Activated CD4-positive, alpha-beta memory T cell treated with anti-CD3 and anti-CD28 coated beads, Interleukin-2, amount 10 ng/mL, durations not matched to agents 7 days and 5 days (primary cell): Measurements from ENCODE around the gene RIPOR2. TPM values are rescaled to one million over a fixed set of nuclear protein-coding genes. Genes with fewer than 3 reads are reported as not detected.
A peak's percentile ranks its signal among the peaks of the same experiment; 100 is the strongest.

Source experiments
- CTCF ChIA-PET: fragments of 350-600 bp; sonication (Branson Sonifier 250); formaldehyde crosslinking; loops from one replicate; lab custom pipeline; 2021; ENCODE audit warnings: antibody characterized with exemption, inconsistent platforms; lab: Charles Lee
- POLR2A ChIA-PET: fragments of 350-600 bp; sonication (Branson Sonifier 250); formaldehyde crosslinking; loops from one replicate; lab custom pipeline; 2021; ENCODE audit warnings: antibody characterized with exemption; lab: Charles Lee
- DNase-seq: peaks from one replicate; pipeline ENCODE4 v3.0.0-alpha.2; 2020
- H3K27ac Mint-ChIP-seq: one replicate; pipeline ENCODE4 v1.8.0; 2021; ENCODE audit warnings: mild to moderate bottlenecking, mixed read lengths
- H3K27me3 Mint-ChIP-seq: one replicate; pipeline ENCODE4 v1.8.0; 2021; ENCODE audit warnings: mixed read lengths
- H3K36me3 Mint-ChIP-seq: one replicate; pipeline ENCODE4 v1.8.0; 2021; ENCODE audit warnings: low read depth, mixed read lengths
- H3K4me1 Mint-ChIP-seq: one replicate; pipeline ENCODE4 v1.8.0; 2021; ENCODE audit warnings: mixed read lengths
- H3K4me3 Mint-ChIP-seq: one replicate; pipeline ENCODE4 v1.8.0; 2021; ENCODE audit warnings: mild to moderate bottlenecking, mixed read lengths
- H3K9me3 Mint-ChIP-seq: one replicate; pipeline ENCODE4 v1.8.0; 2021; ENCODE audit warnings: mixed read lengths
- total RNA-seq, 2 experiments: library from RNA; stranded (reverse); gene quantifications; one replicate each; pipeline ENCODE4 v1.2.3, GENCODE V29; 2021

The RIPOR2 gene
- total RNA-seq, 2 experiments from 2014 or later = 234 to 240 TPM

DNA sequence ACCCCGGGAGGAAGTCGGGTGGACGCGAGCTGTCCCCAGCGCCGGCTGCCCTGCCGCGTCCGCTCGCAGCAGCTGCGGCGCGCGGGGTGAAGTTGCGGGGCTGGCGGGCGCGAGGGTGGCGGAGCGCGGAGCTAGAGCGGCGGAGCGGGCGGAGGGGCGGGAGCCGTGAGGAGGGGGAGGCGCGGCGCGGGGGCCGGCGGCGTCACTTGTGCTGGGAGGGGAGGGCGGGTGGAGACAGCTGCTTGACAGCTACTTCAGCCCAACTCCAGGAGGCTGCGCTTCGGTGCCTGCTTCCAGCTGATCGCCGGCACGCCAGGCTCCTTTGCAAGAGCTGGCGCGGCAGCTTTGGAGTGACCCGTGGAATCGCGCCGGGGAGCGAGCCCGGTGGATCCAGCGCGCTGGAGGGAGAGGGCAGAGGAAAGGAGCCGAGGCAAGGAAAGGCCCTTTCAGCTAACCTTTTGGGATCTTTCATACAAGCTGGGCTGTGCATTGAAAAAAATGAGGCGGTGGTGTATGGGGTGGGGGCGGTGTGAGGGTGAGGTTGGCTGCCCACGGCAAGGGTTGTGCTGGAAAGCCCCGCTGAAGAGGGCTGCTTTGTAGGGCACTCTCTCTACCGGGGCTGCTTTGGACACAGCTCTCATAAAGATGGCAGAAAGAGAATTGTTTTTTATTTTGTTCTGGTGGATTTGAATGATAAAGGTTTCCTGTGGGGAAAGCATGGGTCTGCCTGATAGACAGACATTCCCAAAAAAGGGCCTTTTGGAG is 24.6 kb downstream of the RIPOR2 start:
- H3K4me3 Mint-ChIP-seq = peak overlapping the region; percentile 76
- ChIA-PET POLR2A (interaction anchor here (0.8 to 7.4 kb wide), 20 partner anchors 7 to 136 kb away, joined by 3 to 104 read pairs (median 18); partner anchors contain the start of genes GMNN and RIPOR2), CTCF (interaction anchor here (0.9 to 6.7 kb wide), 9 partner anchors 9 to 131 kb away, joined by 4 to 73 read pairs (median 10); partner anchors contain the start of gene RIPOR2)
- peaks cover 93% of the 10 kb centered on the region for H3K36me3 Mint-ChIP-seq
- peaks cover 90% of the 10 kb centered on the region for H3K4me1 Mint-ChIP-seq
- no peaks in the 10 kb centered on the region for H3K27me3 Mint-ChIP-seq
- peak; percentile 46 for DNase-seq
- H3K9me3 Mint-ChIP-seq = no peaks in the 10 kb centered on the region
- H3K27ac Mint-ChIP-seq = peak overlapping the region; percentile 79

GRCh38 chr6:24910331-24910960 is 25.3 kb downstream of the RIPOR2 start:
- Mint-ChIP-seq H3K27ac (peak overlapping the region; percentile 79), H3K36me3 (peaks cover 93% of the 10 kb centered on the region), H3K4me1 (peaks cover 87% of the 10 kb centered on the region), H3K27me3 (no peaks in the 10 kb centered on the region), H3K9me3 (no peaks in the 10 kb centered on the region), H3K4me3 (peak overlapping the region; percentile 76)
- POLR2A ChIA-PET = interaction anchor here (0.8 to 7.4 kb wide), 18 partner anchors 8 to 125 kb away, joined by 3 to 104 read pairs (median 19); partner anchors contain the start of gene RIPOR2
- CTCF ChIA-PET = interaction anchor here (0.8 to 6.7 kb wide), 13 partner anchors 9 to 132 kb away, joined by 4 to 73 read pairs (median 10); partner anchors contain the start of gene RIPOR2
- DNase-seq = peak; percentile 28

- peaks cover 86% of the 10 kb centered on the region for H3K4me1 Mint-ChIP-seq
- DNase-seq = no peak
- H3K4me3 Mint-ChIP-seq = peak overlapping the region; percentile 76
- POLR2A ChIA-PET = interaction anchor here (0.6 to 7.4 kb wide), 18 partner anchors 9 to 109 kb away, joined by 3 to 104 read pairs (median 19); partner anchors contain the start of gene RIPOR2
- H3K36me3 Mint-ChIP-seq = peaks cover 93% of the 10 kb centered on the region
- H3K27ac Mint-ChIP-seq = peak overlapping the region; percentile 79
- H3K27me3 Mint-ChIP-seq = no peaks in the 10 kb centered on the region
- no peaks in the 10 kb centered on the region for H3K9me3 Mint-ChIP-seq
- CTCF ChIA-PET = interaction anchor here (0.8 to 6.7 kb wide), 15 partner anchors 10 to 161 kb away, joined by 3 to 73 read pairs (median 7); partner anchors contain the start of gene RIPOR2
These were observed 26.2 kb downstream of the RIPOR2 start for GRCh38 chr6:24909241-24910216.

- Mint-ChIP-seq H3K4me3 (peak overlapping the region; percentile 76), H3K27ac (peak overlapping the region; percentile 79), H3K4me1 (peaks cover 86% of the 10 kb centered on the region), H3K27me3 (no peaks in the 10 kb centered on the region), H3K36me3 (peaks cover 93% of the 10 kb centered on the region), H3K9me3 (no peaks in the 10 kb centered on the region)
- ChIA-PET POLR2A (interaction anchor here (1.2 to 7.4 kb wide), 16 partner anchors 9 to 109 kb away, joined by 3 to 104 read pairs (median 21); partner anchors contain the start of gene RIPOR2), CTCF (interaction anchor here (1.2 to 6.7 kb wide), 13 partner anchors 9 to 118 kb away, joined by 3 to 73 read pairs (median 8); partner anchors contain the start of gene RIPOR2)
- no peak for DNase-seq
These were observed 27.1 kb downstream of the RIPOR2 start for GRCh38 chr6:24908650-24909035.

DNA sequence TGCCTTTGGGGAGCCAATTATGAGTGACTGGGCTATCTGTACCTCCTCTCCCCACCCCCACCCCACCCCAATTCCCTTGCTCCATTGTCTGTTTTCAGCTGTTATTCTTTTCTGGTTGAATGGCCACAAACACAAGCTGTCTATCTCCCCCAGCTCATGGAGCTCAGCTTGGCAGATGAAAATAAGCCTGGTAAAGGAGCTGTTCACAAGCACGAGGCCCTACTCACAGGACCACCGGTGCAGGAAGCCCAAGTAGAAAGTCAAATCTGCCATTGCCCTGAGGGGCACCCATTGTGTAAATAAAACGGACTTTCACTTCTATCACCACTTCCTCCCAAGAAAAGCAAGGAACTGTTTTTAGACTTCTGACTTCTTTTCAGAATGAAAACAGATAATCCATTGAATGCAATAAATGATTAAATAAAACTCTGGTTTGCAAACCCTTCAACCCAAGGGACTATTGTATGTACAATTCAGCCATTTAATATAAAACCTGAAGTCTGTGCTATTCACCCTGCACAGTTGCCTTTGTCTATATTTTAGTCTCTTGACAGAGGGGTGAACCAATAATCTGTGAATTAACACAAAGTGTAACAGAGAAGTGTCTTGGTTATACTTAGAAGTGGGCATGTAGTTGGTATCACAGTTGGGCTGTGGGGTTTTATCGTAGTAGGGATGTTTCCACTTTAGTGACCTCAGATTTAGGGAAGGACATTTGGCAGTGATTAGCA is 27.7 kb downstream of the RIPOR2 start:
- Mint-ChIP-seq H3K27me3 (no peaks in the 10 kb centered on the region), H3K4me3 (peak overlapping the region; percentile 29), H3K9me3 (peaks cover 1% of the 10 kb centered on the region), H3K36me3 (peaks cover 92% of the 10 kb centered on the region), H3K27ac (peak overlapping the region; percentile 79), H3K4me1 (peaks cover 84% of the 10 kb centered on the region)
- ChIA-PET POLR2A (interaction anchor here (1.2 to 7.4 kb wide), 13 partner anchors 9 to 110 kb away, joined by 3 to 104 read pairs (median 33); partner anchors contain the start of gene RIPOR2), CTCF (interaction anchor here (1.2 to 6.7 kb wide), 10 partner anchors 8 to 119 kb away, joined by 3 to 73 read pairs (median 13); partner anchors contain the start of gene RIPOR2)
- DNase-seq = no peak

- H3K36me3 Mint-ChIP-seq = peaks cover 92% of the 10 kb centered on the region
- H3K9me3 Mint-ChIP-seq = peaks cover 2% of the 10 kb centered on the region
- no peaks in the 10 kb centered on the region for H3K27me3 Mint-ChIP-seq
- no peak overlapping the region for H3K27ac Mint-ChIP-seq
- H3K4me1 Mint-ChIP-seq = peaks cover 82% of the 10 kb centered on the region
- DNase-seq = no peak
- no peak overlapping the region for H3K4me3 Mint-ChIP-seq
- POLR2A ChIA-PET = interaction anchor here (1.6 kb wide), 1 partner anchor 112 kb away, joined by 3 read pairs; no protein-coding TSS in a partner anchor
- CTCF ChIA-PET = interaction anchor here (2.9 kb wide), 1 partner anchor 86 kb away, joined by 10 read pairs; no protein-coding TSS in a partner anchor
These were observed 29.4 kb downstream of the RIPOR2 start for GRCh38 chr6:24906314-24906713.

DNA sequence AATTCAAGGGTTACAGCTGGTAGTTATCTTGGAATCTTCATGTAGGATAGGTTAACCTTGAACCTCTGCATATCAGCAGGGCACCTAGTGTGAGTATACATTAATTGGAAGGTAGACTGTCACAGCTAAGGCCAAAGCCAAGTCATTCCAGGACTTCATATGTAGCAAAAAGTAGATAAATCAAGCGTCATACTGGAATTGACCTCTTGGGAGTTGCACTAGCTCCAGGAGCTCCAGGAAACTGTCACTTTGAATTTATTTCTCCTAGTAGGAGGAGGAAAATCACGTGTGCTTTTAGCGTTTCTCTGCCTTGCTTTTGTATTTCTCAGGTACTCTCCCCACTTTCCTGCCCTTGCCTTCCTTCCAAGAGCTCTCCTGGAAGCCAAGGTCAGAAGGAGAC is 30.3 kb downstream of the RIPOR2 start:
- Mint-ChIP-seq H3K27me3 (no peaks in the 10 kb centered on the region), H3K36me3 (peaks cover 94% of the 10 kb centered on the region), H3K4me3 (no peak overlapping the region), H3K4me1 (peaks cover 84% of the 10 kb centered on the region), H3K9me3 (peaks cover 2% of the 10 kb centered on the region), H3K27ac (no peak overlapping the region)
- CTCF ChIA-PET = interaction anchor here (1.2 to 2.9 kb wide), 4 partner anchors 13 to 112 kb away, joined by 3 to 10 read pairs (median 5); no protein-coding TSS in a partner anchor
- no peak for DNase-seq
- POLR2A ChIA-PET = interaction anchor here (0.5 to 2.0 kb wide), 6 partner anchors 17 to 1116 kb away, joined by 3 to 6 read pairs (median 3); partner anchors contain the start of gene RIPOR2

- ChIA-PET POLR2A (interaction anchor here (1.3 to 2.0 kb wide), 4 partner anchors 8 to 88 kb away, joined by 3 to 6 read pairs (median 5); no protein-coding TSS in a partner anchor), CTCF (interaction anchor here (1.6 to 2.9 kb wide), 2 partner anchors 33 to 88 kb away, joined by 3 to 10 read pairs; partner anchors contain the start of gene RIPOR2)
- H3K27ac Mint-ChIP-seq = no peak overlapping the region
- H3K36me3 Mint-ChIP-seq = peaks cover 90% of the 10 kb centered on the region
- H3K4me1 Mint-ChIP-seq = peaks cover 80% of the 10 kb centered on the region
- no peak overlapping the region for H3K4me3 Mint-ChIP-seq
- no peaks in the 10 kb centered on the region for H3K27me3 Mint-ChIP-seq
- H3K9me3 Mint-ChIP-seq = peaks cover 2% of the 10 kb centered on the region
- no peak for DNase-seq
These were observed 32.1 kb downstream of the RIPOR2 start for GRCh38 chr6:24903681-24904080.

- Mint-ChIP-seq H3K4me3 (no peak overlapping the region), H3K9me3 (peaks cover 2% of the 10 kb centered on the region), H3K27ac (peak overlapping the region; percentile 40), H3K27me3 (no peaks in the 10 kb centered on the region), H3K36me3 (peaks cover 92% of the 10 kb centered on the region), H3K4me1 (peaks cover 79% of the 10 kb centered on the region)
- ChIA-PET CTCF (interaction anchor here (1.2 kb wide), 1 partner anchor 115 kb away, joined by 5 read pairs; no protein-coding TSS in a partner anchor), POLR2A (interaction anchor here (1.3 to 1.8 kb wide), 3 partner anchors 9 to 16 kb away, joined by 3 to 6 read pairs (median 4); no protein-coding TSS in a partner anchor)
- DNase-seq = no peak
These were observed 33.0 kb downstream of the RIPOR2 start for GRCh38 chr6:24902782-24903181.

DNA sequence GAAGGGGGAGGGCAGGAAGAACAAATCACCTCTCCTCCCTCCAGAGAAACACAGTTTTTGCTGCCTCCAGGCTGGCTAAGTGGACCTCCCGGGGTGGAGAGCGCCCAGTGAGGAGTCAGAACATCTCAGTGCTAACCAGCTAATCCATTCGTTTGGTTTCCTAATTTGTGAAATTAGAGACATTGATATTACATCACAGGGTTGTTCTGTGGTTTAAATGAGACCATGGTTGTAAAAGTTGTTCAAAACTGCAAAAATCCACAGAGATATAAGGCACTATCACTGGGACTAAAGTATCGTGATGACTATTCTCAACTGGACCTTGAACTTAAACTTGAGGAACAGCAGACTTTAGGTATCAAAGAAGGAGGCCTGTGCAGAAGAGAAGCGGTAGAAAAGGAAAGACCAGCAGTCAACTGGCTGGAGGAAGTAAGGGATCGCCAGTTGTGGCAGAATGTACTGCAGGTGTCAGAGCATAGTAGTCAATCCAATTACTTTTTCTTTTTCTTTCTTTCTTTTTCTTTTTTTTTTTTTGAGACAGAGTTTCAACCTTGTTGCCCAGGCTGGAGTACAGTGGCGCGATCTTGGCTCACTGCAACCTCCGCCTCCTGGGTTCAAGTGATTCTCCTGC is 33.9 kb downstream of the RIPOR2 start:
- ChIA-PET POLR2A (interaction anchor here (1.6 to 4.7 kb wide), 3 partner anchors 10 to 33 kb away, joined by 4 to 34 read pairs (median 6); partner anchors contain the start of gene RIPOR2), CTCF (interaction anchor here (1.2 kb wide), 1 partner anchor 116 kb away, joined by 5 read pairs; no protein-coding TSS in a partner anchor)
- Mint-ChIP-seq H3K27me3 (no peaks in the 10 kb centered on the region), H3K4me1 (peaks cover 76% of the 10 kb centered on the region), H3K36me3 (peaks cover 91% of the 10 kb centered on the region), H3K4me3 (no peak overlapping the region), H3K27ac (peak overlapping the region; percentile 37), H3K9me3 (peaks cover 2% of the 10 kb centered on the region)
- DNase-seq = no peak
